Thyroid gland (tissue), 4 donors: ENCODE results near the gene SLAMF6. TPM values are rescaled to one million over a fixed set of nuclear protein-coding genes. Genes with fewer than 3 reads are reported as not detected.
"Not testable (repeated sequence)": the region's sequence is repeated elsewhere in the genome, so short reads cannot be mapped to it uniquely, and the experiment has no call there.

Experiments used
- DNase-seq, 2 donors: peaks; one replicate each; pipeline ENCODE4 v3.0.0-alpha.2; 2019
- H3K27ac ChIP-seq, 3 donors: fragments of 200-600 bp; sonication (generic); 1 replicate in 2 of 3; 2 replicates in 1 of 3; pipeline ENCODE4 v1.5.1; 2016 to 2019; ENCODE audit warnings: mild to moderate bottlenecking in 1 of 3, moderate library complexity in 1 of 3
- H3K27me3 ChIP-seq: fragments of 200-600 bp; sonication (generic); one replicate; pipeline ENCODE4 v1.5.1; 2019
- H3K36me3 ChIP-seq, 2 donors: fragments of 200-600 bp; sonication (generic); one replicate each; pipeline ENCODE4 v1.5.1; 2016 to 2019
- H3K4me1 ChIP-seq, 2 donors: fragments of 200-600 bp; sonication (generic); one replicate each; pipeline ENCODE4 v1.5.1; 2017 to 2019
- H3K4me3 ChIP-seq, 3 donors: fragments of 200-600 bp; sonication (generic); replicated peaks in 1 of 3; 1 replicate in 2 of 3; 2 replicates in 1 of 3; pipeline ENCODE4 v1.5.1; 2016; ENCODE audit warnings: mild to moderate bottlenecking in 1 of 3
- H3K9me3 ChIP-seq: fragments of 200-600 bp; sonication (generic); one replicate; pipeline ENCODE4 v1.5.1; 2017
- POLR2A ChIP-seq, 2 donors: fragments of 450-650 bp; IDR thresholded peaks; one replicate each; pipeline ENCODE4 v1.6.1; 2017; ENCODE audit warnings: antibody characterized with exemption in 2 of 2, mild to moderate bottlenecking in 2 of 2, moderate library complexity in 1 of 2
- WGBS, 2 donors: methylation state at CpG; one replicate each; pipeline ENCODE4 v1.1.5; 2017; 5-methylcytosine and 5-hydroxymethylcytosine counted together
- intact Hi-C: fragments of 100-400 bp; cut with DNase I; formaldehyde crosslinking; loops from one replicate; pipeline ENCODE4 v1.15.1; 2023
- total RNA-seq, 4 donors: library from RNA; depleted of rRNA; stranded (reverse); fragments of >200 nt; gene quantifications; one replicate each; pipeline ENCODE4 v1.2.3, GENCODE V29; 2016
- TF ChIP-seq, protein P1 (sequence below), 6 experiments: fragments of 200-600 bp in 3 of 6; fragments of 450-650 bp in 3 of 6; sonication (generic) in 3 of 6; IDR thresholded peaks; one replicate each; pipeline ENCODE4 v1.5.1; 2016 to 2019; ENCODE audit warnings: antibody characterized with exemption in 6 of 6, mild to moderate bottlenecking in 2 of 6, inconsistent platforms in 1 of 6, moderate library complexity in 1 of 6

Gene SLAMF6
- total RNA-seq, 4 donors from 2014 or later = 1.3 to 3.6 (median 1.7) TPM

- no peak for DNase-seq
- Histone ChIP-seq H3K36me3 (no peaks in the 10 kb centered on the region), H3K4me3 (no peak overlapping the region), H3K9me3 (no peaks in the 10 kb centered on the region), H3K27ac (no peak overlapping the region), H3K4me1 (no peaks in the 10 kb centered on the region), H3K27me3 (no peaks in the 10 kb centered on the region)
- TF ChIP-seq, protein P1, sequence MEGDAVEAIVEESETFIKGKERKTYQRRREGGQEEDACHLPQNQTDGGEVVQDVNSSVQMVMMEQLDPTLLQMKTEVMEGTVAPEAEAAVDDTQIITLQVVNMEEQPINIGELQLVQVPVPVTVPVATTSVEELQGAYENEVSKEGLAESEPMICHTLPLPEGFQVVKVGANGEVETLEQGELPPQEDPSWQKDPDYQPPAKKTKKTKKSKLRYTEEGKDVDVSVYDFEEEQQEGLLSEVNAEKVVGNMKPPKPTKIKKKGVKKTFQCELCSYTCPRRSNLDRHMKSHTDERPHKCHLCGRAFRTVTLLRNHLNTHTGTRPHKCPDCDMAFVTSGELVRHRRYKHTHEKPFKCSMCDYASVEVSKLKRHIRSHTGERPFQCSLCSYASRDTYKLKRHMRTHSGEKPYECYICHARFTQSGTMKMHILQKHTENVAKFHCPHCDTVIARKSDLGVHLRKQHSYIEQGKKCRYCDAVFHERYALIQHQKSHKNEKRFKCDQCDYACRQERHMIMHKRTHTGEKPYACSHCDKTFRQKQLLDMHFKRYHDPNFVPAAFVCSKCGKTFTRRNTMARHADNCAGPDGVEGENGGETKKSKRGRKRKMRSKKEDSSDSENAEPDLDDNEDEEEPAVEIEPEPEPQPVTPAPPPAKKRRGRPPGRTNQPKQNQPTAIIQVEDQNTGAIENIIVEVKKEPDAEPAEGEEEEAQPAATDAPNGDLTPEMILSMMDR (IDR thresholded peaks at IDR 0.05) = no peak
- no peak for TF ChIP-seq POLR2A (IDR thresholded peaks at IDR 0.05)
- 75 to 76% methylated on average over 4 of the region's 4 CpGs for WGBS, 2 donors
- intact Hi-C loops = no loop called here
Observed at GRCh38 chr1:160565564-160565963, 42.5 kb upstream of the SLAMF6 start.

- H3K27ac ChIP-seq, H3K36me3 ChIP-seq, H3K27me3 ChIP-seq, intact Hi-C loops, H3K4me3 ChIP-seq, H3K9me3 ChIP-seq, DNase-seq, H3K4me1 ChIP-seq: not testable (repeated sequence)
- 69 to 78% methylated on average over 1 of the region's 1 CpG for whole genome bisulfite sequencing, 2 donors
Observed at GRCh38 chr1:160563230-160563629, 40.2 kb upstream of the SLAMF6 start.

DNA sequence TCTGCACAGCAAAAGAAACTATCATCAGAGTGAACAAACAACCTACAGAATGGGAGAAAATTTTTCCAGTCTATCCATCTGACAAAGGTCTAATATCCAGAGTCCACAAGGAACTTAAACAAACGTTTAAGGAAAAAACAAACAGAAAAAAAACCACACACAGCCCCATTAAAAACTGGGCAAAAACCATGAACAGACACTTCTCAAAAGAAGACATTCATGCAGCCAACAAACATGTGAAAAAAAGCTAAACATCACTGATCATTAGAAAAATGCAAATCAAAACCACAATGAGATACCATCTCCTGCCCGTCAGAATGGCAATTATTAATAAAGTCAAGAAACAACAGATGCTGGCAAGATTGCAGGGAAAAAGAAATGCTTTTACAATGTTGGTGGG, 39.7 kb upstream of the SLAMF6 start:
- 84% methylated on average over 2 of the region's 2 CpGs for WGBS, 2 donors

GRCh38 chr1:160560806-160561205, 37.8 kb upstream of the SLAMF6 start:
- H3K9me3 ChIP-seq = no peaks in the 10 kb centered on the region
- no peaks in the 10 kb centered on the region for H3K4me1 ChIP-seq
- no peak for TF ChIP-seq POLR2A (IDR thresholded peaks at IDR 0.05)
- TF ChIP-seq, protein P1 (IDR thresholded peaks at IDR 0.05) = no peak
- no peaks in the 10 kb centered on the region for H3K36me3 ChIP-seq
- H3K27me3 ChIP-seq = no peaks in the 10 kb centered on the region
- no peak for DNase-seq
- H3K4me3 ChIP-seq = no peak overlapping the region
- intact Hi-C loops = no loop called here
- H3K27ac ChIP-seq = no peak overlapping the region

More for the DNA sequence above, 39.7 kb upstream of the SLAMF6 start:
- H3K36me3 ChIP-seq, H3K9me3 ChIP-seq, H3K4me1 ChIP-seq, DNase-seq, intact Hi-C loops, H3K4me3 ChIP-seq, H3K27ac ChIP-seq, H3K27me3 ChIP-seq: not testable (repeated sequence)

GRCh38 chr1:160560045-160560705, 37.1 kb upstream of the SLAMF6 start:
- Histone ChIP-seq H3K36me3 (no peaks in the 10 kb centered on the region), H3K27me3 (no peaks in the 10 kb centered on the region), H3K4me1 (no peaks in the 10 kb centered on the region), H3K9me3 (no peaks in the 10 kb centered on the region), H3K27ac (no peak overlapping the region), H3K4me3 (no peak overlapping the region)
- DNase-seq = no peak
- 76 to 82% methylated on average over 4 of the region's 4 CpGs for WGBS, 2 donors
- TF ChIP-seq POLR2A (IDR thresholded peaks at IDR 0.05) = no peak
- TF ChIP-seq, protein P1 (IDR thresholded peaks at IDR 0.05) = no peak
- intact Hi-C loops = no loop called here

DNA sequence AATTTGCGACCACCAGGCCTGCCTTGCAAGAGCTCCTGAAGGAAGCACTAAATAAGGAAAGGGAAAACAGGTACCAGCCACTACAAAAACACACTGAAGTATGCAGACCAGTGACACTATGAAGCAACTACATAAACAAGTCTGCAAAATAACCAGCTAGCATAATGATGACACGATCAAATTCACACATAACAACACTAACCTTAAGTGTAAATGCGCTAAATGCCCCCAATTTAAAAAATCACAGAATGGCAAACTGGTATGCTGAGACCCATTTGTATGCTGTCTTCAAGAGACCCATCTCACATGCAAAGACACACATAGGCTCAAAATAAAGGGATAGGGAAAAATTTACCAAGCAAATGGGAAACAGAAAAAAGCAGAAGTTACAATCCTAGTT, 36.4 kb upstream of the SLAMF6 start:
- H3K27ac ChIP-seq, H3K4me3 ChIP-seq, intact Hi-C loops, H3K9me3 ChIP-seq, H3K4me1 ChIP-seq, H3K27me3 ChIP-seq, H3K36me3 ChIP-seq, DNase-seq: not testable (repeated sequence)
- 81 to 84% methylated on average over 3 of the region's 3 CpGs for WGBS, 2 donors
